Measurements from ENCODE around the gene HIPK3.

Gene HIPK3

DNA sequence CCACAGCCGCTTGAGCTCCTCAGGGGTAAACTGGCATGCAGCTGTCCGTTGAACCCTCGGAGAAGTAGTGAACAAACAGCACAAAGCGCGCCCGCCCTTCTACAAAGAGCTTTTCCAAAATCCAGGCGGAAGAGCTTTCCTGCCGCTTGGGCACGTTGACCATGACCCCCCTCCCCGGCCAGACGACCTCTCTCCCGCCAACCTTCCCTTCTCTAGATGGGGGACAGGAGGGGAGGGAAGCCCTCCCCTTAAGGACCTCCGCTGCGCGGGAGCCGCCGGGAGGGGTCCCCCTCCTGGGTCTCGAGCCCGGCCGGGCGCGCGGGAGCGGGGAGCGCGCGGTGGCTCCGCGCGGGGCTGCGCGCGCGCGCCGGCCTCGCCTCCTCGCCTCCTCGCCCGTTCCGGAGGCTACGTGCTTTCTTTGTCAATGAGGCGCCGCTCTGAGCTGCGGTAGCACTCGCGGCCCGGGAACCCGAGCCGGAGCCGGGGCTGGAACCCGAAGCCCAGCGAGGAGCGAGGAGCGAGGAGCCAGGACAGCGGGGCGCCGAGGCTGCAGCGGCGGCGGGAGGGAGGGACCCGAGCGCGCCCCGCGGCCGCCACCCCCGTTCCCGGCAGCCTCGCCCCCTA, 118.6 kb downstream of the HIPK3 start, which contains the start of gene KIAA1549L:
Gene KIAA1549L, plus strand, starts transcription at position 421 of the 624 bp plus-strand sequence.
- Histone ChIP-seq H3K27me3 (ENCODE audit: control insufficient read depth, insufficient read depth, low read length, poor library complexity, severe bottlenecking) (peaks cover 56% of the 10 kb centered on the region), H3K4me1 (ENCODE audit: control insufficient read depth, insufficient read depth, low read length) (peaks cover 8% of the 10 kb centered on the region), H3K4me3 (ENCODE audit: insufficient read depth, low read depth, low read length) (peak within 1 kb of the TSS; percentile 54), H3K27ac (ENCODE audit: insufficient read depth, low read depth, low read length, poor library complexity, severe bottlenecking) (no peak within 1 kb of the TSS), H3K9me3 (ENCODE audit: control insufficient read depth, low read length) (no peaks in the 10 kb centered on the region), H3K36me3 (ENCODE audit: control insufficient read depth, insufficient read depth, low read length) (no peaks in the 10 kb centered on the region)
- 2 to 3% methylated on average over 70 of the region's 70 CpGs for WGBS, 2 experiments

DNA sequence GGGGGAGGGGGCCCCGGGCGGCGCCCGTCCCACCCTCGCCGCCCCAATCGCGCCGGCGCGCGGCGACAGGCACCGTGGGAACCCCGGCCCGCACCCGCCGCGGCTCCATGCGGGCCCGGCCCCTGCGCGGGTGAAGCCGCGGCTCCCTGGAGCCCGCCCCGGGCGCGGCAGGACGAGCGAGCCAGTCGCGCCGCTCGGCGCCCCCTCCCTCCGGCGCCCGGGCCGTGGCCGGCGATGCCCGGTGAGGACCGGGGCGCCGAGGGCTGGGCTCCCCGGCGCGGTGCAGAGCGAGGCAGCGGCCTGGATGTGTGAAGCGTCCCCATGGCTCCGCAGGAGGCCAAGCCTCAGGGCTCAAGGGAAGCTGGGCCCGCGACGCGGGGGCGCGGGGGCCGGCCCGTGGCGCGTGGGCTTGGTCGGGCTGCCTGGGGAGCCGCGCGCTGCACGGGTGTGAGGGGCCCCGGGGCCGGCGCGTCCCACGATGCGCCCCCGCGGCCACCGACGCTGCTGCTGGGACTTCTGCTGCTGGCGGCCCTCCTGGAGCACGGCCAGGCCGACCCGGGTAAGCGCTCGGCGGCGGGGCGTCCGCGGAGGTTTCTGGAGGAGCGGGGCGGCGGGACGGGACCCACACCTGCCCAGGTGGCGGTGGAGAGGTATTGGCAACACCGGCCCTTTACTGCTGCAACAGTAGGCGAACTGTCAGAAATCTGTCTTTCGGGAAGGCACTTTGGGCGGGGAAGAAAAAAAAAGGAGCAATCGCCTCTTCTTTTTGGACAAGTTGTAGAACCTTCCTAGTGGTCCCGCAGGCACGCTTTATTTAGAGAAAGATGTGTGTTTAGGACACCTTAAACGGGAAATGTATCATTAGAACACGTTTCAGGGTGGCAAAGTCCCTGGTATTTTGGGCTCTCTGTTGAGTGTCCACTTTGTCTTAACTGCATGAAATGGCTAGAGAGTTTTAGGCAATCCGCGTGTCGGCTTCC, 119.4 kb downstream of the HIPK3 start:
- H3K27me3 ChIP-seq (ENCODE audit: control insufficient read depth, insufficient read depth, low read length, poor library complexity, severe bottlenecking), result peaks cover 56% of the 10 kb centered on the region
- 3 to 4% methylated on average over 106 of the region's 106 CpGs for WGBS, 2 experiments
- no peak overlapping the region for H3K27ac ChIP-seq (ENCODE audit: insufficient read depth, low read depth, low read length, poor library complexity, severe bottlenecking)

DNA sequence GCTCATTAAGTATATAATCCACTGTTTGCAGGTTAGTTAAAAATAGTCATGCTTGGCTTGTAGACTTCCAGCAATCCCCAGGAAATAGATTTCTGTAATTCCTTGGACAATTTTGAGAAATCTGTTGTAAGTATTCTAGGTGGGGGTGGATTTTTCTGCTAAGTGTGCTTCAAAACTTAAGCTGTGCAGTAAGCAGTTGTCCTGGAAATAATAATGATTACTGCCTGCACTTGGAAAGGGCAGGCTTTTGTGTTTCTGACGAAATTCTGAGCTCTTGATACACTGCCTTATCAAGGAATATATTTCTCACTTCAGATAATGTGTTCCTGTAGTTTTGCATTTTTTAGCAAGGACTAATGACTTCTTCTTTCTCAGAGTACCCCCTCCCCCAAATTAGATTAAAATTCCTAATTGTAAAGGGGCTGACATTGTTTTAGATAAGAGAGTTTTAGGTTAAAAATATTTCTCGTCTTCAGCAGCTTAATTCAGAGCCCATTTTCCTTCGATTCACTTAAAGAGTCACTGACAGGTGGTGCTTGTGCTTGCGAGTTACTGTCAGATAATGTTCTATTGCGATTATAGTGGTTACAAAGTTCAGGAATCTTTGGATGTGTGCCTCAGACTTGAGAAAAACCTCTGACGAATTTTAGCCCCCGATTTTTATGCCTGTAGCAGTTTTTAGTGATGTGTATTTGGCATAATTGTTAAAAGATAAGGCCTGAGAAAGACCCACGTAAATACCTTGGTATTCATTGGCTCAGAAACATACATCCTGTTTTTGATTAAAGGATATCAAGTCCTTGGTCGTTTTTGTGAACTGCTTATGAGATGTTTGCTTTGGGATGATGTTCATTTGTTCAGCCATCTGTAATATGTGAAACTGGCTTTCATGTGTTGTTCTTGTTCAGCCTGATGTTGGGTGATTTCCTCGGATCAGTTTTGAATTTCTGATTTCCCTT, 120.5 kb downstream of the HIPK3 start:
- H3K4me3 ChIP-seq (ENCODE audit: insufficient read depth, low read depth, low read length), result no peak overlapping the region
- H3K36me3 ChIP-seq (ENCODE audit: control insufficient read depth, insufficient read depth, low read length), result no peaks in the 10 kb centered on the region
- 84 to 85% methylated on average over 10 of the region's 10 CpGs for WGBS, 2 experiments
- no peak overlapping the region for H3K27ac ChIP-seq (ENCODE audit: insufficient read depth, low read depth, low read length, poor library complexity, severe bottlenecking)
- no peaks in the 10 kb centered on the region for H3K9me3 ChIP-seq (ENCODE audit: control insufficient read depth, low read length)
- peaks cover 8% of the 10 kb centered on the region for H3K4me1 ChIP-seq (ENCODE audit: control insufficient read depth, insufficient read depth, low read length)
- peaks cover 56% of the 10 kb centered on the region for H3K27me3 ChIP-seq (ENCODE audit: control insufficient read depth, insufficient read depth, low read length, poor library complexity, severe bottlenecking)

More for the DNA sequence above, 119.4 kb downstream of the HIPK3 start:
- H3K4me3 ChIP-seq (ENCODE audit: insufficient read depth, low read depth, low read length), result peak overlapping the region; percentile 54
- H3K9me3 ChIP-seq (ENCODE audit: control insufficient read depth, low read length), result no peaks in the 10 kb centered on the region
- peaks cover 8% of the 10 kb centered on the region for H3K4me1 ChIP-seq (ENCODE audit: control insufficient read depth, insufficient read depth, low read length)
- H3K36me3 ChIP-seq (ENCODE audit: control insufficient read depth, insufficient read depth, low read length), result no peaks in the 10 kb centered on the region

DNA sequence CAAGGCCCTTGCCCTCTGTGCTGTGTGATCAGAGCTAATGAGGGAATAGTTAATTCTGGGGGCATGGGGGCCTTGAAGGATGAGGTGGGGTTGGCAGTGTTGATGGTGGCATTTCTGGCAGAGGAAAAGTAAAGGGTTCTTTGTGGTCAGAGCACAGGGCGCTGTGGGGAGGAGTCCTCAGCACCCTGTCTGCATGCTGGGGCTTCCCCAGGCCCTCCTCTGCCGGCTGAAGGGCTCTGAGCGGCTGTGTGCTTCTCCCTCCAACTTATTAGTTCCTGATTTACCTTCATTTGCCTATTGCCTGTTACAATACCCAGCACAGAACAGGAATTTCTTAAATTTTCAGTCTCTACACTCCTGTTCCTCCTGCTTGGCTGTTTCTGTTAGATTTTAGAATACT, 122.8 kb downstream of the HIPK3 start:
- Histone ChIP-seq H3K4me3 (ENCODE audit: insufficient read depth, low read depth, low read length) (no peak overlapping the region), H3K27ac (ENCODE audit: insufficient read depth, low read depth, low read length, poor library complexity, severe bottlenecking) (no peak overlapping the region), H3K27me3 (ENCODE audit: control insufficient read depth, insufficient read depth, low read length, poor library complexity, severe bottlenecking) (peaks cover 42% of the 10 kb centered on the region), H3K36me3 (ENCODE audit: control insufficient read depth, insufficient read depth, low read length) (no peaks in the 10 kb centered on the region), H3K4me1 (ENCODE audit: control insufficient read depth, insufficient read depth, low read length) (peaks cover 8% of the 10 kb centered on the region), H3K9me3 (ENCODE audit: control insufficient read depth, low read length) (no peaks in the 10 kb centered on the region)
- 83 to 84% methylated on average over 3 of the region's 3 CpGs for WGBS, 2 experiments

DNA sequence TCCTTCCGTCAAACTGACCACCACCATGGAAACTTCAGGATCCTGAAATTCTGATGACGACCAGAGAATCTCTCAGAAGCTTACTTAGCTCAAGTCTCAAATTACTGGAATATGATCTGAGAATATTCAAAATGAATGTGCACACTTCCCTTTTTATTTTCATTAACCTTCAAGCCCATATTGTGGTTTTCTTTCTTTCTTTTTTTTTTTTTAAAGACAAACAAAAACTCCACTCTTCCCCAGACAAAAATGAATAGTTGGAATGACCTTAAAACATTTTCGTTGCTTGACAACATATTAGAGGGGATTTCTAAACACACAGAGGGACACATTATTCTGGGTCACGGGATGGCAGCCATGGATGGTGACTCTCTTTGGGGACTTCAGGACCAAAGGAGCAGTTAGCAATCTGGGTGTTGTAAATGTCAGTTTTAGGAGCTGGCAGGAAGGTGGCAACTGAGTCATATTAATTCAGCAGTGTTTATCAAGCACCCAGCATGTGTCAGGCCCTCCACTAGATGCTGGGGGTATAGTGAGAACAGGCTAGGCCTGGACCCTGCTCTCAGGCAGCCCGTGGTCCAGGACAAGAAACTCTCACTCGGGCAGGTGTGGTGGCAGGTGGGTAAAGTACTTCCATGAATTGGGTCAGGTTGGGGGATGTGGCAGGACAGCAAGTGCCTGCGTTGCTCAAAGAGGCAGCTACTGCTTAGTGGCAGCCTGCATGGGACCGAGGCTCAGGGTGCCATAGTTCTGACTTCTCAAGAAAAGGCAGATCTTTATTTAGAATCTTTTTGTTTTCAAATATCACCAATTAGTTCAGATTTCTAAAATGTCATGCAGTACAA, 126.1 kb downstream of the HIPK3 start:
- Histone ChIP-seq H3K4me1 (ENCODE audit: control insufficient read depth, insufficient read depth, low read length) (no peaks in the 10 kb centered on the region), H3K27ac (ENCODE audit: insufficient read depth, low read depth, low read length, poor library complexity, severe bottlenecking) (no peak overlapping the region), H3K36me3 (ENCODE audit: control insufficient read depth, insufficient read depth, low read length) (no peaks in the 10 kb centered on the region), H3K4me3 (ENCODE audit: insufficient read depth, low read depth, low read length) (no peak overlapping the region), H3K27me3 (ENCODE audit: control insufficient read depth, insufficient read depth, low read length, poor library complexity, severe bottlenecking) (peaks cover 9% of the 10 kb centered on the region), H3K9me3 (ENCODE audit: control insufficient read depth, low read length) (no peaks in the 10 kb centered on the region)
- WGBS, 2 experiments, result 93 to 96% methylated on average over 7 to 8 of the region's 8 CpGs

DNA sequence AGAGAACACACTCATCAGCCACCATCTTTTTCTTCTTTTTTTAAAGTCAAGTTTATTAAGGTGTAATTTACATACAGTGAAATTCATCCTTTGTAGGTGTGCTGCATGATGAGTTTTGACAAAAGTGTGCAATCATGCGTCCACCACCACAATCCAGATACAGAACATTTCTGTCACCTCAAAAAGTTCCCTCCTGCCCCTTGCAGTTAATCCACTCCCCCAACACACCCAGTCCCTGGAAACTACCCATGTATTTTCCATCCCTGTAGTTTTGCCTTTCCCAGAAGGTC, 126.7 kb downstream of the HIPK3 start:
- 73 to 83% methylated on average over 1 of the region's 1 CpG for WGBS, 2 experiments
- no peak overlapping the region for H3K27ac ChIP-seq (ENCODE audit: insufficient read depth, low read depth, low read length, poor library complexity, severe bottlenecking)

DNA sequence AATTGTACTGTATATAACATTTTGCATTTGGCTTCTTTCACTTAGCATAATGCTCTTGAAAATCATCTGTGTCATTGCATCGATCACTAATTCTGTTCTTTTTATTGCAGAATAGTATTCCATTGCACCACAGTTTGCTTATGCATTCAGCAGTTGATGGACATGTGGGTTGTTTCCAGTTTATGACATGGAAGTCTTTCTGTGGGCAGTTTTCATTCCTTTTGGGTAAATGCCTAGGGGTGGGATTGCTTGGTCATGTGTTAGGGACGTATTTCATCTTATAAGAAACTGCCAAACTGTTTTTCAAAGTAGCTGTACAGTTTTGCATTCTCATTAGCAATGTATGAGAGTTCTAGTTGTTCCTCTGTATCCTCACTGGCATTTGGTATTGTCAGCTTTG, 127.0 kb downstream of the HIPK3 start:
- Histone ChIP-seq H3K9me3 (ENCODE audit: control insufficient read depth, low read length) (no peaks in the 10 kb centered on the region), H3K27me3 (ENCODE audit: control insufficient read depth, insufficient read depth, low read length, poor library complexity, severe bottlenecking) (no peaks in the 10 kb centered on the region), H3K4me3 (ENCODE audit: insufficient read depth, low read depth, low read length) (no peak overlapping the region), H3K4me1 (ENCODE audit: control insufficient read depth, insufficient read depth, low read length) (no peaks in the 10 kb centered on the region), H3K27ac (ENCODE audit: insufficient read depth, low read depth, low read length, poor library complexity, severe bottlenecking) (no peak overlapping the region), H3K36me3 (ENCODE audit: control insufficient read depth, insufficient read depth, low read length) (no peaks in the 10 kb centered on the region)
- 94 to 98% methylated on average over 2 of the region's 2 CpGs for WGBS, 2 experiments

More for the DNA sequence above, 126.7 kb downstream of the HIPK3 start:
- H3K27me3 ChIP-seq (ENCODE audit: control insufficient read depth, insufficient read depth, low read length, poor library complexity, severe bottlenecking), result peaks cover 3% of the 10 kb centered on the region
- no peaks in the 10 kb centered on the region for H3K36me3 ChIP-seq (ENCODE audit: control insufficient read depth, insufficient read depth, low read length)
- H3K4me3 ChIP-seq (ENCODE audit: insufficient read depth, low read depth, low read length), result no peak overlapping the region
- no peaks in the 10 kb centered on the region for H3K9me3 ChIP-seq (ENCODE audit: control insufficient read depth, low read length)
- no peaks in the 10 kb centered on the region for H3K4me1 ChIP-seq (ENCODE audit: control insufficient read depth, insufficient read depth, low read length)

DNA sequence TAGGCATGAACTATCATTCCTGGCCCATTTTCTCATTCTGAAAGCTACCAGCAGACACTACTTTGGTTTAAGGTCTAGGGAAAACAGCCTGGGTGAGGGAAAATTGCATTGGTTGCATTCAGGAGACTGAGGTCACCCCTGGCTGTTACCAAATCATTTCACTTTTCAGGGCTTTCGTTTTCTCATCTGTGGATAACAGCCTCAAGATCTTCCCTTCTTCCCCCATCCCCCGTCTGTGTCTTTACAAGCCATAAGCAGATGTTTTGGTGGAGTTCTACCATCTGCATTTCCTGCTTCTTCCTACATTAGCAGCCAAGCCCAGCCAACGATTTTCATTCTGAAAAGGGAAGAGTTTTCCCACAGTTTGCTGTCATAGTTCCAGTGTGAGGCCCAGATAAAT, 130.4 kb downstream of the HIPK3 start:
- no peak overlapping the region for H3K4me3 ChIP-seq (ENCODE audit: insufficient read depth, low read depth, low read length)
- 82 to 87% methylated on average over 3 of the region's 3 CpGs for WGBS, 2 experiments
- no peaks in the 10 kb centered on the region for H3K36me3 ChIP-seq (ENCODE audit: control insufficient read depth, insufficient read depth, low read length)
- H3K4me1 ChIP-seq (ENCODE audit: control insufficient read depth, insufficient read depth, low read length), result no peaks in the 10 kb centered on the region
- H3K9me3 ChIP-seq (ENCODE audit: control insufficient read depth, low read length), result no peaks in the 10 kb centered on the region
- H3K27ac ChIP-seq (ENCODE audit: insufficient read depth, low read depth, low read length, poor library complexity, severe bottlenecking), result no peak overlapping the region
- no peaks in the 10 kb centered on the region for H3K27me3 ChIP-seq (ENCODE audit: control insufficient read depth, insufficient read depth, low read length, poor library complexity, severe bottlenecking)

DNA sequence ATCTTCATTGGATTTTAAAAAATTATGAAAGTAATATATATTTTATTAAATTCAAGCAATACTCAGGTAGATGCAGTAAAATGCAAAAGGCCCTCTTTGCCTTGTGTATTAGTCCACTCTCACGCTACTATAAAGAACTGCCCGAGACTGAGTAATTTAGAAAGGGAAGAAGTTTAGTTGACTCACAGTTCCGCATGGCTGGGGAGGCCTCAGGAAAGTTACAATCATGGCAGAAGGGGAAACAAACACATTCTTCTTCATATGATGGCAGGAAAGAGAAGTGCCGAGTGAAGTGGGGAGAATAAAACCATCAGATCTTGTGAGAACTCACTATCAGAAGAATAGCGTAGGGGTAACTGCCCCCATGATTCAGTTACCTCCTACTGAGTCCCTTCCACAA, 130.8 kb downstream of the HIPK3 start:
- Histone ChIP-seq H3K27me3 (ENCODE audit: control insufficient read depth, insufficient read depth, low read length, poor library complexity, severe bottlenecking) (no peaks in the 10 kb centered on the region), H3K4me1 (ENCODE audit: control insufficient read depth, insufficient read depth, low read length) (no peaks in the 10 kb centered on the region), H3K27ac (ENCODE audit: insufficient read depth, low read depth, low read length, poor library complexity, severe bottlenecking) (no peak overlapping the region), H3K4me3 (ENCODE audit: insufficient read depth, low read depth, low read length) (no peak overlapping the region), H3K36me3 (ENCODE audit: control insufficient read depth, insufficient read depth, low read length) (no peaks in the 10 kb centered on the region), H3K9me3 (ENCODE audit: control insufficient read depth, low read length) (no peaks in the 10 kb centered on the region)
- WGBS, 2 experiments, result 93 to 94% methylated on average over 5 of the region's 5 CpGs

All from ectodermal cell (in vitro differentiated cells).